GM18517 (cell line): ENCODE results near the gene INO80C.
"Not testable (repeated sequence)": the region's sequence is repeated elsewhere in the genome, so short reads cannot be mapped to it uniquely, and the experiment has no call there.

Experiments
- ATAC-seq: cut with Tn5 transposase; IDR thresholded peaks from one replicate; pipeline ENCODE4 v1.9.1; 2021; ENCODE audit warnings: mild to moderate bottlenecking, moderate library complexity; ENCODE audit not compliant: unreplicated experiment

INO80C gene

GRCh38 chr18:35489913-35490490 is 7.8 kb downstream of the INO80C start:
- ATAC-seq: no peak

- not testable (repeated sequence) for ATAC-seq
Observed at GRCh38 chr18:35489281-35489680, 8.5 kb downstream of the INO80C start.

- not testable (repeated sequence) for ATAC-seq
Observed at GRCh38 chr18:35488396-35488795, 9.4 kb downstream of the INO80C start.

- not testable (repeated sequence) for ATAC-seq
Observed at GRCh38 chr18:35487525-35487924, 10.2 kb downstream of the INO80C start.

- ATAC-seq: no peak
Observed at GRCh38 chr18:35485852-35486251, 11.9 kb downstream of the INO80C start.

GRCh38 chr18:35484034-35484433 is 13.7 kb downstream of the INO80C start:
- ATAC-seq: peak; percentile 70

- no peak for ATAC-seq
Observed at GRCh38 chr18:35481960-35482366, 15.8 kb downstream of the INO80C start.

GRCh38 chr18:35479911-35480586 is 17.7 kb downstream of the INO80C start:
- ATAC-seq: no peak

- peak; percentile 66 for ATAC-seq
Observed at GRCh38 chr18:35478520-35479435, 19.0 kb downstream of the INO80C start.

GRCh38 chr18:35477974-35478373 is 19.8 kb downstream of the INO80C start:
- ATAC-seq: no peak

GRCh38 chr18:35477497-35477896 is 20.3 kb downstream of the INO80C start:
- ATAC-seq: no peak

GRCh38 chr18:35474884-35475283 is 22.9 kb downstream of the INO80C start:
- no peak for ATAC-seq

- ATAC-seq: no peak
Observed at GRCh38 chr18:35473562-35473961, 24.2 kb downstream of the INO80C start.

GRCh38 chr18:35470435-35470834 is 27.3 kb downstream of the INO80C start:
- ATAC-seq: no peak

- ATAC-seq: no peak
Observed at GRCh38 chr18:35469725-35470124, 28.0 kb downstream of the INO80C start.

GRCh38 chr18:35468711-35469110 is 29.0 kb downstream of the INO80C start:
- no peak for ATAC-seq

- peak; percentile 59 for ATAC-seq
Observed at GRCh38 chr18:35467624-35468016, 30.1 kb downstream of the INO80C start.

GRCh38 chr18:35466815-35467623 is 30.7 kb downstream of the INO80C start:
- peak; percentile 8 for ATAC-seq

- no peak for ATAC-seq
Observed at GRCh38 chr18:35466334-35466733, 31.4 kb downstream of the INO80C start.

- no peak for ATAC-seq
Observed at GRCh38 chr18:35465329-35465728, 32.4 kb downstream of the INO80C start.

- ATAC-seq: no peak
Observed at GRCh38 chr18:35464831-35465279, 32.9 kb downstream of the INO80C start.
